GM21825 (cell line): ENCODE results near the gene IL9.

Experiments
- ATAC-seq: cut with Tn5 transposase; IDR thresholded peaks from one replicate; pipeline ENCODE4 v1.9.1; 2021; ENCODE audit warnings: mild to moderate bottlenecking, moderate library complexity; ENCODE audit not compliant: unreplicated experiment

Gene IL9

GRCh38 chr5:135891791-135892190 is 3.9 kb downstream of the IL9 start:
- no peak for ATAC-seq

GRCh38 chr5:135891268-135891667 is 4.4 kb downstream of the IL9 start:
- ATAC-seq, result no peak

DNA sequence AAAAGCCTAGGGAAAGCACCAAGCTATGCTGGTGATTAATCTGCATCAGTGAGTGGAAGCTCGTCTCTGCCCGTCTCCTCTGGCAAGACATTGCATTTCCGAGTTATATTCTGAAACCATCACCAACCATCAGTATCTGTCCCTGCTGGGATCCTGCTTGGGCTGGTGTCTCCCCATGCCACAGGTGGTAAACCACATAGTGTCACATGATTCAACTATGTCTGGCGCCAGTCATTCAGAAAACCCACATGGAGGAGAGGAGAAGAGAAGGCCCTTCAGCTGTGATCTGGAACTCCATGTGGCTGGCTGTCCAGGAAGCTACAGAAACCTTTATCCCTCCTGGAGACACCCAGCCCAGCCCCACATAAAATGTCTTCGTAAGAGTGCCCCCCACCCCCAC is 4.8 kb downstream of the IL9 start:
- ATAC-seq, result peak; percentile 73

- no peak for ATAC-seq
These were observed 5.3 kb downstream of the IL9 start for GRCh38 chr5:135890296-135890695.

DNA sequence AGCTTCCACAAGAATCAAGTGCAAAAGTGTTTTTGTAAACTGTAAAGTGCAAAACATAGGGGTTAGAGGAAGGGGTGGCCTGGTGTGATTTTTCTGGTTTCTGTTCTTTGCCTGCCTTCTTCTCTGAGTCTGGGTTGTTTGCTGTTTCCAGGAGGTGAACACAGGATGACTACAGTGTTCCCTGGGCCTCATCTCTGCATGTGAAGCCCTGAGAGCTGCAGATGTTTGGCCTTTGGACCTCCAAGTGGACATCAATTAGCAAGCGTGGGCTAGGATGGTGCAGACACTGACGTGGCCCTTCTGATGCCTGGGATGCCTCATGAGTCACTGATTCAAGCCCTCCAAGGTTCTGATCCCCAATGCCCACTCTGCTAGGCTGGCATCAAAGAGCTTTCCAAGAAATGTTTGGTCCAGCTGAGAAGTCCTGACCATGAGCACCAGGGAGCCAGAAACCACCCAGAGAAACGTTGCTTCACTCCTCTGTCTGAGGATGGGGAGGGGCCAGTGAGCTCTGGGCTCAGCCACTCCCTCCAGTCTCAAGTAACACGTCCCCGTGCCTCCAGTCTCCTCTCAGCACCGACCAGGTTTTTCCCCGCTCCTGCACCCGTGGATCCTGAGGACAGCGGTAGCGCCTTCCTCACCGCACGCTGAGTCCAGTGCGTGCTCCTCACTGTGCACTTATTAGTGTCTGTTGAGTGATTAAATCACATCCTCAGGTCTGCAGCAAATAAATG is 7.6 kb downstream of the IL9 start:
- no peak for ATAC-seq

GRCh38 chr5:135887447-135887864 is 8.2 kb downstream of the IL9 start:
- peak; percentile 83 for ATAC-seq

DNA sequence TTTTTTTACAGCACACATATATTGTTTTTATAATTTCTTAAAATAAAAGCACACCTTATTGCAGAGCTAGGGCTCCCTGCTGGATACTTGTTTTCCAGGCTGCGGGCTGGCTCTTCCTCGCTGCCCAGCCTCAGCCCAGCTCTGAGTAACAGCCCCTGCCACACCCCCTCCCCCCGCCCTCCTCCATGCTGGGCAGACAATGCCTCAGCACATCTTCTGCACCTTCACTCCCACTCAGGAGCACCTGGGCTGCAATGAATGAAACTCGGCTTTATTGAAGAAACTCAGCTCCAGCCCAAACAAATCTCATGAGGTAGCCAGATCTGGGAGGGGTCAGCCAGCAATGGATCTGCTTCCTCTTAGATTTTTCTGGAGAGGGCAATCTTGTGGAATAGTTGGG is 9.5 kb downstream of the IL9 start:
- no peak for ATAC-seq

DNA sequence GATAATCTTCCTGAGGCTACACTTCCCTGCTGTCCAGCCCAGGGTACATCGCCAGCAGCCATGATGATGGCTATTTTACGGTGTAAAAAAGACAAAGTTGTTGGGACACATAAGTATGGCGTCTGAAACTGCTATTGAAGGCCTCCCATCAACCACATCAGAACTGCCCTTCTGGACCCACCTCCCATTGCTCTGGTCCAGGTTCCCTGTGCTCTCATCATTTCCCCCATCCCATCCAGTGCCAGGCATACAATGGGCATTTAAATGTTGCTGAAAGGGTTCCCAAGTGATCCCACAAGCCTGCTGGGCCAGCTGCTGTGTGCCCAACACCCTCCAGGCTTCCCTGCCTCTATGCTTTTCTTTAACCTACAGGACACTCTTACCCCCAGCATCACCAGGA is 10.6 kb downstream of the IL9 start:
- ATAC-seq, result no peak

GRCh38 chr5:135883441-135883840 is 12.2 kb downstream of the IL9 start:
- no peak for ATAC-seq

DNA sequence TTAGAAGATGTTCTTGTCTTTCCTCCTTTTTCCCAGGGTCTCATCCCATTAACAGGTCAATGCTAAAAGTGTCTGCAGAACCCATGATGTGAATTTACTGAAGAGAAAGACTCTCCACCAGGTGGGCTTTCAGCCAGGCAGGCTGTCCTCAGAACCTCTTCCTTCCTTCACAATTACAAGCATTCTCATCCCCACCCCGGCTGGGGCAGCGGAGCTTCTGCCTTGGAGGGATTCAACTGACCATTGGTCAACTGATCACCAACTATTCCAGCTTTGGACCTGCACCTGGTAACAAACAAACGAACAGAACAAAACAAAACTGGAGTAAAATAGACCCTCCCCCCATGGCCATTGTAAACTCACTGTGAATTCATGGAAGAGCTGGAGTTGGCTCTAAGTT is 12.6 kb downstream of the IL9 start:
- no peak for ATAC-seq

GRCh38 chr5:135881819-135882218 is 13.8 kb downstream of the IL9 start:
- ATAC-seq, result no peak

GRCh38 chr5:135881244-135881643 is 14.4 kb downstream of the IL9 start:
- ATAC-seq, result no peak

DNA sequence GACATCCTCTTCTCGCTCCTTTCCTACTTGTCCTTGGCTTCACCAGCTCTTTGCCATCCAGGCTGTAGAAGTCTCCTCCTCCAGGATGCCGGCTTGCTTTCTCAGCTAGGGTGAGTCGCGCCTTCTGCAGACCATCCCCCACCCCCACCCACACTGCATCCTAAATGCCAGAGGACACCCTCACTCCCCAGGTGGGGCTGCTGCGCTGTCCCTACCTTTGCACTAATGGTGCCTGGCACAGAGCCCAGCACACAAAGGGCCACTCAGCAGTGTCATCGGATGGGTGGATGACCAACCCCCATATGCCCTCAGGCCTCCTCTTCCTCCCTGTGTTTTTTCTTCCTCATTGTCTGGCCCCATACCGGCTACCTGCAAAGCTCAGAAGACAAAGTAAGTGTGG is 14.8 kb downstream of the IL9 start:
- no peak for ATAC-seq

- no peak for ATAC-seq
These were observed 15.4 kb downstream of the IL9 start for GRCh38 chr5:135880278-135880677.

DNA sequence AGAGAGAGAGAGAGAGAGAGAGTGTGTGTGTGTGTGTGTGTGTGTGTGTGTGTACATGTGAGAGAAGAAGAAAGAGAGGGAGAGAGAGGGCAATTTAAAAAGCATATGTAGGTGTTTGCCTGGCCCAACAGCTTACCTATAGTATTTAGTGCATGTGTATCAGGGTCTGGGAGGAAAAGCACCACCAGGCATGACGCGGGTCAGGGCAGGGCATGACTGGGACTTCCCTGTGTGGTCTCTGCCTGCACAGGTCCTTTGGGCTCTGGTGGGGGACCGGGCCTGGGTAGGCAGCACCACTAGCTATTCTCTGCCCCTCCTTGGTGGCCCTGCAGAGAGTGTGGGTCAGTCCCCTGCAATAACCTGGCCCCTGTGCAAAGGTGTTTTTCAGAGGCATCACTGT is 16.1 kb downstream of the IL9 start:
- no peak for ATAC-seq

- ATAC-seq, result no peak
These were observed 17.5 kb downstream of the IL9 start for GRCh38 chr5:135878156-135878620.

- ATAC-seq, result no peak
These were observed 18.0 kb downstream of the IL9 start for GRCh38 chr5:135877570-135878155.

- ATAC-seq, result no peak
These were observed 19.5 kb downstream of the IL9 start for GRCh38 chr5:135876146-135876545.

DNA sequence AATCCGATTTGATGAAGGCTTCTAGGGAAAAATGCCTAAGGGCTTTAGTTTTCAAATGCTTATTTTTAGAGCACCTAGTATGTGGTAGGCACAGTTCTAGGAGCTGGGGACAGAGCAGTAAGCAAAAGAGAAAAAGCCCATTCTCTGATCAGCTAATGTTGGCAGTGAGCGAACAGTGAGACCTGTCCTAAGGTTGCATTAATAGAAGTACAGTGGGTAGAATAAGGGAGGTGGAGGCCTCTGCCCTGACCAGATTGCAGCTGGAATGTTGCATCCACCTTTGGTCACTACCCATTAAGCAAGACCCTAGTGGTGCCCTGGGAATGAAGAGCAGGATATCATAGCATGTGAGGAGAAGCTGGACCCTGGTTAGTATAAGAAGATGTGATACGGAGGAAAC is 20.1 kb downstream of the IL9 start:
- ATAC-seq, result no peak

- no peak for ATAC-seq
These were observed 21.2 kb downstream of the IL9 start for GRCh38 chr5:135874461-135874860.

DNA sequence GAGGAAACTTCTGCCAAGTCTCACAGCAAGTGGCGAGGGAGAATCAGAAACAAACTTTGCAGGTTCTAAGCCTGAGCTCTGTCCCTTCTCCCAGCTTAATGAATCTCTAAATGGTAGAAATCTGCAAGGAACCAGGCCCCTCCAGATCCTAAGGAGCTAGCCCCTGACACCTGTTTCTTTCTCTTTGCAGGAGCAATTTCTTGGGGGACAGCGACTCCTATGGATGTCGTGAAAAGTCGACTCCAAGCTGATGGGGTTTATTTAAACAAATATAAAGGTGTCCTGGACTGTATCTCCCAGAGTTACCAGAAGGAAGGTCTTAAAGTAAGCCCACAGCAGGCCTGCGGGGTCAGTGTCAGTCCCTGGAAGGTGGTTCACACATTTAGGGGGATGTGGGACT is 21.8 kb downstream of the IL9 start:
- ATAC-seq, result no peak

DNA sequence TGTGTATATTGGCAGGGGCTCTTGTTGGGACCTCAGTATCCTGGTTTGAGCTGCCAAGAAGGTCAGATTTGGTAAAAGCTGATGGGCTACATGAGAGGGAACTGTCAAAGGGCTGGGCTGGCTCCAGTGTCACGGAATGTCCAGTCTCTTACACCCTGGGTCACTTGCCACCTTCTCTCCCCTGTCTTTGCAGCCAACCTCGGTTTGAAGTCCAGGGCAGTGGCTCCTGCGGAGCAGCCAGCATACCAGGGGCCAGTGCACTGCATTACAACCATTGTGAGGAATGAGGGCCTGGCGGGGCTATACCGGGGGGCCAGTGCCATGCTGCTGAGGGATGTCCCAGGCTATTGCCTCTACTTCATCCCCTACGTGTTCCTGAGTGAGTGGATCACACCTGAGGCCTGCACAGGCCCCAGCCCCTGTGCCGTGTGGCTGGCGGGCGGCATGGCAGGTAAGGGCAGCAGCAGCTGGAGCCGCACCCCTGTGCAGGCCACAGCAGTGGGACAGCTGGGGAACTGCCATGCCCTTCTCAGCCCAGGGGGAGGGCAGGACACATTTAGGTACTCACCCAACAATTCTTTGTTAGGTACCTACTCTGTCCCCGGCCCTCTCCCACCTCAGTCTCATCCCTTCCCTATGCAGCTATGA is 24.2 kb downstream of the IL9 start:
- ATAC-seq, result no peak
